IMR-90 (cell line): ENCODE data around the gene BRME1. TPM values are rescaled to one million over a fixed set of nuclear protein-coding genes. Genes with fewer than 3 reads are reported as not detected.

ENCODE experiments used
- ATAC-seq: fragments of 200-7000 bp; cut with Tn5 transposase; 2 replicates; pipeline ENCODE4 v1.9.1; 2020; ENCODE audit warnings: low read depth, mild to moderate bottlenecking, moderate library complexity
- BruUV-seq: library from RNA; stranded (reverse); fragments of 400-500 nt; replicated peaks from 2 replicates; lab custom pipeline; 2021; lab: Mats Ljungman, UMichigan
- CTCF ChIA-PET: fragments of 300-600 bp; formaldehyde crosslinking; extraction: SDS; loops from one replicate; lab custom pipeline; 2021; ENCODE audit warnings: antibody characterized with exemption; lab: Yijun Ruan, JAX
- POLR2A ChIA-PET: fragments of 300-600 bp; sonication (Branson Sonifier 250); formaldehyde crosslinking; loops from one replicate; lab custom pipeline; 2022; ENCODE audit warnings: antibody characterized with exemption; ENCODE audit not compliant: unreplicated experiment; lab: Charles Lee
- DNase-seq: peaks from one replicate; pipeline ENCODE4 v3.0.0; 2013
- H2AFZ ChIP-seq: replicated peaks from 2 replicates; pipeline ENCODE3; 2013; ENCODE audit warnings: low read length, mild to moderate bottlenecking; ENCODE audit not compliant: poor library complexity
- H2AK5ac ChIP-seq: 2 replicates; pipeline ENCODE4 v1.6.1; 2013; ENCODE audit warnings: low read depth, low read length, inconsistent platforms
- H2AK9ac ChIP-seq: replicated peaks from 2 replicates; pipeline ENCODE3; 2013; ENCODE audit warnings: mild to moderate bottlenecking, low read depth, low read length, moderate library complexity; ENCODE audit not compliant: poor library complexity
- H2BK120ac ChIP-seq: 2 replicates; pipeline ENCODE4 v1.6.1; 2013; ENCODE audit warnings: low read depth, low read length, inconsistent platforms
- H2BK15ac ChIP-seq: 3 replicates; pipeline ENCODE4 v1.6.1; 2013; ENCODE audit warnings: low read depth, low read length, inconsistent platforms
- H2BK20ac ChIP-seq: 2 replicates; pipeline ENCODE4 v1.6.1; 2013; ENCODE audit warnings: low read depth, mild to moderate bottlenecking, inconsistent platforms, low read length, moderate library complexity
- H2BK5ac ChIP-seq: 2 replicates; pipeline ENCODE4 v1.6.1; 2013; ENCODE audit warnings: mild to moderate bottlenecking, low read depth, low read length, inconsistent platforms; ENCODE audit not compliant: poor library complexity, severe bottlenecking
- H3K14ac ChIP-seq: replicated peaks from 2 replicates; pipeline ENCODE4 v1.6.1; 2013; ENCODE audit warnings: low read depth, low read length, inconsistent platforms
- H3K18ac ChIP-seq: 2 replicates; pipeline ENCODE4 v1.6.1; 2013; ENCODE audit warnings: low read depth, low read length, control low read depth
- H3K23ac ChIP-seq: 2 replicates; pipeline ENCODE4 v1.6.1; 2013; ENCODE audit warnings: low read depth, low read length, inconsistent platforms
- H3K27ac ChIP-seq: 2 replicates; pipeline ENCODE4 v1.5.1; 2013; ENCODE audit warnings: mild to moderate bottlenecking, control low read depth, low read length; ENCODE audit not compliant: insufficient read depth
- H3K27me3 ChIP-seq: 2 replicates; pipeline ENCODE4 v1.6.1; 2013; ENCODE audit warnings: low read length; ENCODE audit not compliant: control insufficient read depth, insufficient read depth
- H3K36me3 ChIP-seq: 2 replicates; pipeline ENCODE4 v1.6.1; 2013; ENCODE audit warnings: low read length, mixed read lengths; ENCODE audit not compliant: control insufficient read depth, insufficient read depth
- H3K4ac ChIP-seq: 2 replicates; pipeline ENCODE4 v1.6.1; 2013; ENCODE audit warnings: low read depth, low read length, inconsistent platforms
- H3K4me1 ChIP-seq: 2 replicates; pipeline ENCODE4 v1.6.1; 2013; ENCODE audit warnings: low read length, mixed read lengths; ENCODE audit not compliant: control insufficient read depth, insufficient read depth
- H3K4me2 ChIP-seq: 2 replicates; pipeline ENCODE4 v1.6.1; 2013; ENCODE audit warnings: low read depth, mild to moderate bottlenecking, control low read depth, low read length, moderate library complexity
- H3K4me3 ChIP-seq: 2 replicates; pipeline ENCODE4 v1.5.1; 2013; ENCODE audit warnings: low read depth, mild to moderate bottlenecking, control low read depth, low read length, moderate library complexity; ENCODE audit not compliant: insufficient read depth
- H3K56ac ChIP-seq: 2 replicates; pipeline ENCODE4 v1.6.1; 2013; ENCODE audit warnings: low read length, inconsistent platforms; ENCODE audit not compliant: insufficient read depth; ENCODE audit errors: extremely low read depth
- H3K79me1 ChIP-seq, 2 experiments: 2 replicates each; pipeline ENCODE4 v1.6.1; 2013; ENCODE audit warnings: low read length in 2 of 2, inconsistent platforms in 1 of 2, low read depth in 1 of 2
- H3K9ac ChIP-seq: 2 replicates; pipeline ENCODE4 v1.6.1; 2013; ENCODE audit warnings: low read depth, low read length, control low read depth
- H3K9me1 ChIP-seq: 2 replicates; pipeline ENCODE4 v1.6.1; 2013; ENCODE audit warnings: low read length, inconsistent platforms; ENCODE audit not compliant: insufficient read depth
- H3K9me3 ChIP-seq: 2 replicates; pipeline ENCODE4 v1.6.1; 2013; ENCODE audit warnings: low read length; ENCODE audit not compliant: control insufficient read depth, insufficient read depth
- H4K20me1 ChIP-seq: 2 replicates; pipeline ENCODE4 v1.6.1; 2013; ENCODE audit warnings: low read length, inconsistent platforms; ENCODE audit not compliant: insufficient read depth
- H4K5ac ChIP-seq: 2 replicates; pipeline ENCODE4 v1.6.1; 2013; ENCODE audit warnings: mild to moderate bottlenecking, low read depth, low read length, control low read depth
- H4K8ac ChIP-seq, 2 experiments: 2 replicates each; pipeline ENCODE4 v1.6.1; 2013; ENCODE audit warnings: low read depth in 2 of 2, low read length in 2 of 2, control low read depth in 1 of 2, inconsistent platforms in 1 of 2
- H4K91ac ChIP-seq: 2 replicates; pipeline ENCODE4 v1.6.1; 2013; ENCODE audit warnings: low read depth, low read length, inconsistent platforms; ENCODE audit not compliant: insufficient read depth
- BHLHE40 ChIP-seq: fragments of 150-350 bp; IDR thresholded peaks from 2 replicates; pipeline ENCODE4 v1.6.1; 2016; ENCODE audit warnings: mild to moderate bottlenecking, low read depth, low read length
- FOS ChIP-seq: fragments of 150-350 bp; IDR thresholded peaks from 2 replicates; pipeline ENCODE4 v1.6.1; 2016; ENCODE audit warnings: low read depth, low read length
- MAFK ChIP-seq: IDR thresholded peaks from 2 replicates; pipeline ENCODE4 v1.6.1; 2012; ENCODE audit warnings: low read depth, low read length, improper control_type of control experiment
- NFE2L2 ChIP-seq: fragments of 150-350 bp; IDR thresholded peaks from 2 replicates; pipeline ENCODE4 v1.6.1; 2016; ENCODE audit warnings: low read depth, mild to moderate bottlenecking, low read length
- POLR2A ChIP-seq: IDR thresholded peaks from 2 replicates; pipeline ENCODE4 v1.6.1; 2012; ENCODE audit warnings: mild to moderate bottlenecking, low read depth, low read length
- RCOR1 ChIP-seq: IDR thresholded peaks from 2 replicates; pipeline ENCODE4 v1.6.1; 2012; ENCODE audit warnings: mild to moderate bottlenecking, low read length, improper control_type of control experiment; ENCODE audit not compliant: insufficient replicate concordance
- SMC3 ChIP-seq: fragments of 150-350 bp; IDR thresholded peaks from 2 replicates; pipeline ENCODE4 v1.6.1; 2016; ENCODE audit warnings: low read depth, mild to moderate bottlenecking, antibody characterized with exemption, low read length, moderate library complexity
- WGBS, 2 experiments: methylation state at CpG; one replicate each; pipeline versions ENCODE4 v1.1.5 to v1.1.7; 2013; ENCODE audit warnings: missing lambda C conversion rate in 2 of 2; ENCODE audit not compliant: insufficient read length in 1 of 2; ENCODE audit errors: extremely low coverage in 2 of 2; 5-methylcytosine and 5-hydroxymethylcytosine counted together
- dilution Hi-C: fragments of 300-500 bp; cut with HindIII; formaldehyde crosslinking; loops from one replicate; pipeline ENCODE4 v1.14.3; 2018; ENCODE audit warnings: low sequenced_read_pairs; ENCODE audit not compliant: unreplicated experiment
- in situ Hi-C: fragments of 300-500 bp; cut with MboI; formaldehyde crosslinking; loops from 3 replicates; pipeline ENCODE4 v1.14.3; 2019; ENCODE audit warnings: low sequenced_read_pairs, inconsistent platforms, mixed read lengths
- intact Hi-C: fragments of 100-400 bp; cut with micrococcal nuclease; formaldehyde crosslinking; loops from 2 replicates; pipeline ENCODE4 v1.10.0; 2022
- polyA plus RNA-seq, 3 experiments: library from polyadenylated mRNA; depleted of rRNA; stranded (reverse); fragments of >200 nt; gene quantifications; 2 replicates each; pipeline ENCODE4 v1.2.3, GENCODE V29; 2012; ENCODE audit warnings: low replicate concordance in 1 of 3
- total RNA-seq: library from RNA; depleted of rRNA; stranded (reverse); fragments of >200 nt; gene quantifications from 2 replicates; pipeline ENCODE4 v1.2.3, GENCODE V29; 2012
- TF ChIP-seq, protein P1 (sequence below): fragments of 150-350 bp; IDR thresholded peaks from 2 replicates; pipeline ENCODE4 v1.6.1; 2016; ENCODE audit warnings: low read depth, mild to moderate bottlenecking, low read length, moderate library complexity, borderline replicate concordance
- TF ChIP-seq, protein P2 (sequence below): conservative IDR thresholded peaks from 2 replicates; pipeline ENCODE4 v1.5.1; 2012; ENCODE audit warnings: mild to moderate bottlenecking, low read depth, low read length, improper control_type of control experiment
- TF ChIP-seq, protein P3 (sequence below): fragments of 150-350 bp; IDR thresholded peaks from 2 replicates; pipeline ENCODE4 v1.6.1; 2017; ENCODE audit warnings: mild to moderate bottlenecking, antibody characterized with exemption, low read length, low read depth

The BRME1 gene
- total and polyA plus RNA-seq, 2 of the 4 experiments (the other 2 are of a cell fraction), result 0.18 to 0.38 TPM

DNA sequence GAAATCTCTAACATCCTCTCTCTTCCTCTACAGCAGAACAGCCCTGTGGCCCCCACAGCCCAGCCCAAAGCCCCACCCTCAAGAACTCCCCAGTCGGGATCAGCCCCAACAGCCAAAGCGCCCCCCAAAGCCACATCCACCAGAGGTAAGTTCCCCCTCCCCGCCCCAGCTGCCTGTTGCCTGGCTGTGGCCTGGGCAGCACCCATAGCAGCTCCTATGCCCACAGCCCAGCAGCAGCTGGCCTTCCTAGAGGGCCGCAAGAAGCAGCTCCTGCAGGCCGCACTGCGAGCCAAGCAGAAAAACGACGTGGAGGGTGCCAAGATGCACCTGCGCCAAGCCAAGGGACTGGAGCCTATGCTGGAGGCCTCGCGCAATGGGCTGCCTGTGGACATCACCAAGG lies 14.6 kb upstream of the BRME1 start:
- ATAC-seq (no peak), DNase-seq (no peak)
- no peak overlapping the region for H3K14ac ChIP-seq
- no peak overlapping the region for H4K8ac ChIP-seq
- no peak overlapping the region for H2AK5ac ChIP-seq
- no peak overlapping the region for H2AFZ ChIP-seq
- POLR2A ChIA-PET, result no interaction called here
- 93% methylated on average over 7 of the region's 11 CpGs; no CpG with 5 or more reads in 1 of the 2 experiments for WGBS, 2 experiments
- intact Hi-C loops (no loop called here), dilution Hi-C loops (no loop called here), in situ Hi-C loops (no loop called here)
- H4K91ac ChIP-seq, result no peak overlapping the region
- no peak overlapping the region for H3K56ac ChIP-seq
- H2BK20ac ChIP-seq, result no peak overlapping the region
- TF ChIP-seq, protein P1, sequence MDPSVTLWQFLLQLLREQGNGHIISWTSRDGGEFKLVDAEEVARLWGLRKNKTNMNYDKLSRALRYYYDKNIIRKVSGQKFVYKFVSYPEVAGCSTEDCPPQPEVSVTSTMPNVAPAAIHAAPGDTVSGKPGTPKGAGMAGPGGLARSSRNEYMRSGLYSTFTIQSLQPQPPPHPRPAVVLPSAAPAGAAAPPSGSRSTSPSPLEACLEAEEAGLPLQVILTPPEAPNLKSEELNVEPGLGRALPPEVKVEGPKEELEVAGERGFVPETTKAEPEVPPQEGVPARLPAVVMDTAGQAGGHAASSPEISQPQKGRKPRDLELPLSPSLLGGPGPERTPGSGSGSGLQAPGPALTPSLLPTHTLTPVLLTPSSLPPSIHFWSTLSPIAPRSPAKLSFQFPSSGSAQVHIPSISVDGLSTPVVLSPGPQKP, result no peak
- TF ChIP-seq, protein P2, sequence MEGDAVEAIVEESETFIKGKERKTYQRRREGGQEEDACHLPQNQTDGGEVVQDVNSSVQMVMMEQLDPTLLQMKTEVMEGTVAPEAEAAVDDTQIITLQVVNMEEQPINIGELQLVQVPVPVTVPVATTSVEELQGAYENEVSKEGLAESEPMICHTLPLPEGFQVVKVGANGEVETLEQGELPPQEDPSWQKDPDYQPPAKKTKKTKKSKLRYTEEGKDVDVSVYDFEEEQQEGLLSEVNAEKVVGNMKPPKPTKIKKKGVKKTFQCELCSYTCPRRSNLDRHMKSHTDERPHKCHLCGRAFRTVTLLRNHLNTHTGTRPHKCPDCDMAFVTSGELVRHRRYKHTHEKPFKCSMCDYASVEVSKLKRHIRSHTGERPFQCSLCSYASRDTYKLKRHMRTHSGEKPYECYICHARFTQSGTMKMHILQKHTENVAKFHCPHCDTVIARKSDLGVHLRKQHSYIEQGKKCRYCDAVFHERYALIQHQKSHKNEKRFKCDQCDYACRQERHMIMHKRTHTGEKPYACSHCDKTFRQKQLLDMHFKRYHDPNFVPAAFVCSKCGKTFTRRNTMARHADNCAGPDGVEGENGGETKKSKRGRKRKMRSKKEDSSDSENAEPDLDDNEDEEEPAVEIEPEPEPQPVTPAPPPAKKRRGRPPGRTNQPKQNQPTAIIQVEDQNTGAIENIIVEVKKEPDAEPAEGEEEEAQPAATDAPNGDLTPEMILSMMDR, result no peak
- TF ChIP-seq SMC3 (no peak), MAFK (no peak), RCOR1 (no peak), BHLHE40 (no peak), NFE2L2 (no peak), FOS (no peak), POLR2A (no peak)
- TF ChIP-seq, protein P3, sequence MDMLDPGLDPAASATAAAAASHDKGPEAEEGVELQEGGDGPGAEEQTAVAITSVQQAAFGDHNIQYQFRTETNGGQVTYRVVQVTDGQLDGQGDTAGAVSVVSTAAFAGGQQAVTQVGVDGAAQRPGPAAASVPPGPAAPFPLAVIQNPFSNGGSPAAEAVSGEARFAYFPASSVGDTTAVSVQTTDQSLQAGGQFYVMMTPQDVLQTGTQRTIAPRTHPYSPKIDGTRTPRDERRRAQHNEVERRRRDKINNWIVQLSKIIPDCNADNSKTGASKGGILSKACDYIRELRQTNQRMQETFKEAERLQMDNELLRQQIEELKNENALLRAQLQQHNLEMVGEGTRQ, result no peak
- H4K20me1 ChIP-seq, result no peaks in the 10 kb centered on the region
- H3K18ac ChIP-seq, result no peak overlapping the region
- H3K9ac ChIP-seq, result no peak overlapping the region
- no peaks in the 10 kb centered on the region for H3K79me1 ChIP-seq
- no peaks in the 10 kb centered on the region for H3K27me3 ChIP-seq
- no peak overlapping the region for H2BK15ac ChIP-seq
- BruUV-seq, result no TSS peak
- no peak overlapping the region for H3K27ac ChIP-seq
- H3K4ac ChIP-seq, result no peak overlapping the region
- no peak overlapping the region for H2BK120ac ChIP-seq
- peaks cover 2% of the 10 kb centered on the region; the same call in 1 of the 2 replicates for H3K4me1 ChIP-seq
- H3K4me2 ChIP-seq, result no peak overlapping the region
- no peak overlapping the region for H2BK5ac ChIP-seq
- H3K9me1 ChIP-seq, result no peaks in the 10 kb centered on the region
- no peak overlapping the region for H3K4me3 ChIP-seq
- CTCF ChIA-PET, result no interaction called here
- no peak overlapping the region for H3K23ac ChIP-seq
- peaks cover 48% of the 10 kb centered on the region for H3K36me3 ChIP-seq
- no peak overlapping the region for H4K5ac ChIP-seq
- H2AK9ac ChIP-seq, result no peak overlapping the region
- H3K9me3 ChIP-seq, result peaks cover 4% of the 10 kb centered on the region
